Neutrophil (primary cell): ENCODE results near the gene HEPACAM2.

Experiments
- H3K27ac ChIP-seq: fragments of 200-600 bp; sonication (generic); 2 replicates; pipeline ENCODE4 v1.5.1; 2016; ENCODE audit warnings: mild to moderate bottlenecking, moderate library complexity
- H3K27me3 ChIP-seq: fragments of 200-600 bp; sonication (generic); 2 replicates; pipeline ENCODE4 v1.6.0; 2016; ENCODE audit warnings: mild to moderate bottlenecking
- H3K36me3 ChIP-seq: fragments of 200-600 bp; sonication (generic); 2 replicates; pipeline ENCODE4 v1.5.1; 2017
- H3K4me1 ChIP-seq, 2 experiments: fragments of 200-600 bp in 1 of 2; sonication (generic) in 1 of 2; 1 replicate in 1 of 2; 2 replicates in 1 of 2; pipeline versions ENCODE4 v1.5.1 to v1.6.1; 2013 to 2016; ENCODE audit warnings: low read depth in 1 of 2, low read length in 1 of 2, mild to moderate bottlenecking in 1 of 2, moderate library complexity in 1 of 2; ENCODE audit not compliant: control insufficient read depth in 1 of 2, insufficient read depth in 1 of 2
- H3K4me3 ChIP-seq, 2 experiments: fragments of 200-600 bp in 1 of 2; sonication (generic) in 1 of 2; 1 replicate in 1 of 2; 2 replicates in 1 of 2; pipeline ENCODE4 v1.5.1; 2013 to 2016; ENCODE audit warnings: low read depth in 1 of 2, low read length in 1 of 2, mild to moderate bottlenecking in 1 of 2, moderate library complexity in 1 of 2
- H3K9me3 ChIP-seq: fragments of 200-600 bp; sonication (generic); 2 replicates; pipeline ENCODE4 v1.5.1; 2016
- CTCF ChIP-seq: fragments of 200-600 bp; sonication (generic); IDR thresholded peaks from 2 replicates; pipeline ENCODE4 v1.5.1; 2016; ENCODE audit warnings: antibody characterized with exemption

The HEPACAM2 gene

GRCh38 chr7:93219868-93220267 is 6.4 kb downstream of the HEPACAM2 start:
- no peaks in the 10 kb centered on the region for H3K36me3 ChIP-seq
- peaks cover 24% of the 10 kb centered on the region for H3K27me3 ChIP-seq
- no peak for TF ChIP-seq CTCF
- H3K9me3 ChIP-seq: no peaks in the 10 kb centered on the region
- no peak overlapping the region for H3K4me3 ChIP-seq
- H3K4me1 ChIP-seq: peaks cover 3 to 4% of the 10 kb centered on the region in 2 experiments
- no peak overlapping the region for H3K27ac ChIP-seq

GRCh38 chr7:93218997-93219827 is 7.1 kb downstream of the HEPACAM2 start:
- Histone ChIP-seq H3K4me3 (no peak overlapping the region), H3K9me3 (no peaks in the 10 kb centered on the region), H3K36me3 (no peaks in the 10 kb centered on the region), H3K27me3 (peaks cover 27% of the 10 kb centered on the region), H3K27ac (no peak overlapping the region), H3K4me1 (peaks cover 3 to 4% of the 10 kb centered on the region in 2 experiments)
- TF ChIP-seq CTCF: no peak

- no peaks in the 10 kb centered on the region for H3K36me3 ChIP-seq
Measured at GRCh38 chr7:93212881-93213280, 13.4 kb downstream of the HEPACAM2 start.

GRCh38 chr7:93211228-93211818 is 14.9 kb downstream of the HEPACAM2 start:
- no peaks in the 10 kb centered on the region for H3K4me1 ChIP-seq
- H3K9me3 ChIP-seq: no peaks in the 10 kb centered on the region
- peaks cover 48% of the 10 kb centered on the region for H3K27me3 ChIP-seq
- no peak overlapping the region for H3K27ac ChIP-seq
- no peak for TF ChIP-seq CTCF
- no peaks in the 10 kb centered on the region for H3K36me3 ChIP-seq
- no peak overlapping the region for H3K4me3 ChIP-seq

More at GRCh38 chr7:93212881-93213280, 13.4 kb downstream of the HEPACAM2 start:
- Histone ChIP-seq H3K4me1 (no peaks in the 10 kb centered on the region), H3K9me3 (no peaks in the 10 kb centered on the region), H3K27me3 (peaks cover 48% of the 10 kb centered on the region), H3K4me3 (no peak overlapping the region), H3K27ac (no peak overlapping the region)
- TF ChIP-seq CTCF: no peak

- H3K27me3 ChIP-seq: no peaks in the 10 kb centered on the region
- H3K4me3 ChIP-seq: no peak overlapping the region
- H3K9me3 ChIP-seq: no peaks in the 10 kb centered on the region
- H3K27ac ChIP-seq: no peak overlapping the region
- H3K4me1 ChIP-seq: no peaks in the 10 kb centered on the region
- TF ChIP-seq CTCF: no peak
- no peaks in the 10 kb centered on the region for H3K36me3 ChIP-seq
Measured at GRCh38 chr7:93205046-93205445, 21.2 kb downstream of the HEPACAM2 start.
